A673 (cell line): ENCODE data around the gene MTCH1. TPM values are rescaled to one million over a fixed set of nuclear protein-coding genes. Genes with fewer than 3 reads are reported as not detected.

Source experiments
- BruUV-seq: library from RNA; stranded (reverse); fragments of 400-500 nt; replicated peaks from 2 replicates; lab custom pipeline; 2021; lab: Mats Ljungman, UMichigan
- CTCF ChIA-PET: fragments of 300-600 bp; sonication (Branson Sonifier 250); formaldehyde crosslinking; loops from one replicate; lab custom pipeline; 2022; ENCODE audit warnings: antibody characterized with exemption; lab: Charles Lee
- POLR2A ChIA-PET: fragments of 300-600 bp; sonication (Branson Sonifier 250); formaldehyde crosslinking; loops from one replicate; lab custom pipeline; 2022; ENCODE audit warnings: antibody characterized with exemption; ENCODE audit not compliant: low non-redundant PET; lab: Charles Lee
- DNase-seq: peaks from one replicate; pipeline ENCODE4 v3.0.0-alpha.2; 2015; ENCODE audit warnings: low spot score
- H3K27ac ChIP-seq: fragments of 200-600 bp; sonication (generic); 2 replicates; pipeline ENCODE4 v1.5.1; 2016; ENCODE audit warnings: mixed run types, low read depth, mild to moderate bottlenecking, mixed read lengths, antibody characterized with exemption, low read length; ENCODE audit not compliant: poor library complexity, severe bottlenecking
- H3K27me3 ChIP-seq: fragments of 200-600 bp; sonication (generic); replicated peaks from 2 replicates; pipeline ENCODE4 v1.6.1; 2017; ENCODE audit warnings: mixed run types, low read depth, mild to moderate bottlenecking, mixed read lengths, antibody characterized with exemption, low read length; ENCODE audit not compliant: insufficient read depth, poor library complexity
- H3K36me3 ChIP-seq: fragments of 200-600 bp; sonication (generic); 2 replicates; pipeline ENCODE4 v1.6.1; 2016; ENCODE audit warnings: mixed run types, mild to moderate bottlenecking, mixed read lengths, antibody characterized with exemption, low read length; ENCODE audit not compliant: insufficient read depth, poor library complexity, severe bottlenecking
- H3K4me1 ChIP-seq: fragments of 200-600 bp; sonication (generic); 2 replicates; pipeline ENCODE4 v1.6.1; 2017; ENCODE audit warnings: mixed run types, mild to moderate bottlenecking, mixed read lengths, antibody characterized with exemption, low read length; ENCODE audit not compliant: insufficient read depth, poor library complexity, severe bottlenecking
- H3K4me3 ChIP-seq: fragments of 200-600 bp; sonication (generic); 2 replicates; pipeline ENCODE4 v1.5.1; 2016; ENCODE audit warnings: low read depth, mixed run types, mild to moderate bottlenecking, mixed read lengths, low read length; ENCODE audit not compliant: poor library complexity, severe bottlenecking
- H3K9me3 ChIP-seq: fragments of 200-600 bp; sonication (generic); 2 replicates; pipeline ENCODE4 v1.6.1; 2016; ENCODE audit warnings: mixed run types, low read depth, mild to moderate bottlenecking, mixed read lengths, antibody characterized with exemption, low read length; ENCODE audit not compliant: poor library complexity, severe bottlenecking
- EZH2 ChIP-seq: fragments of 200-600 bp; sonication (generic); IDR thresholded peaks from 2 replicates; pipeline ENCODE4 v1.6.1; 2017; ENCODE audit warnings: borderline replicate concordance, low read depth, mild to moderate bottlenecking, mixed read lengths, antibody characterized with exemption, low read length; ENCODE audit not compliant: poor library complexity, severe bottlenecking
- intact Hi-C: fragments of 100-400 bp; cut with micrococcal nuclease; formaldehyde crosslinking; loops from one replicate; pipeline ENCODE4 v1.10.0; 2022; ENCODE audit not compliant: unreplicated experiment
- total RNA-seq: library from RNA; stranded (reverse); gene quantifications from 2 replicates; pipeline ENCODE4 v1.2.3, GENCODE V29; 2021
- TF ChIP-seq, protein P1 (sequence below): fragments of 300-800, 200-600 bp; sonication (generic); conservative IDR thresholded peaks from 2 replicates; pipeline ENCODE4 v1.5.1; 2017; ENCODE audit warnings: low read depth, mild to moderate bottlenecking, antibody characterized with exemption, low read length, moderate library complexity, mixed read lengths

MTCH1 gene
- total RNA-seq, 1 experiment from 2014 or later, result 242 TPM

GRCh38 chr6:36967301-36967700, 18.7 kb downstream of the MTCH1 start:
- no peak for DNase-seq
- Histone ChIP-seq H3K36me3 (peaks cover 54% of the 10 kb centered on the region), H3K27ac (no peak overlapping the region), H3K27me3 (no peaks in the 10 kb centered on the region), H3K4me1 (no peaks in the 10 kb centered on the region), H3K4me3 (no peak overlapping the region), H3K9me3 (no peaks in the 10 kb centered on the region)
- intact Hi-C loops, result no loop called here
- TF ChIP-seq, protein P1, sequence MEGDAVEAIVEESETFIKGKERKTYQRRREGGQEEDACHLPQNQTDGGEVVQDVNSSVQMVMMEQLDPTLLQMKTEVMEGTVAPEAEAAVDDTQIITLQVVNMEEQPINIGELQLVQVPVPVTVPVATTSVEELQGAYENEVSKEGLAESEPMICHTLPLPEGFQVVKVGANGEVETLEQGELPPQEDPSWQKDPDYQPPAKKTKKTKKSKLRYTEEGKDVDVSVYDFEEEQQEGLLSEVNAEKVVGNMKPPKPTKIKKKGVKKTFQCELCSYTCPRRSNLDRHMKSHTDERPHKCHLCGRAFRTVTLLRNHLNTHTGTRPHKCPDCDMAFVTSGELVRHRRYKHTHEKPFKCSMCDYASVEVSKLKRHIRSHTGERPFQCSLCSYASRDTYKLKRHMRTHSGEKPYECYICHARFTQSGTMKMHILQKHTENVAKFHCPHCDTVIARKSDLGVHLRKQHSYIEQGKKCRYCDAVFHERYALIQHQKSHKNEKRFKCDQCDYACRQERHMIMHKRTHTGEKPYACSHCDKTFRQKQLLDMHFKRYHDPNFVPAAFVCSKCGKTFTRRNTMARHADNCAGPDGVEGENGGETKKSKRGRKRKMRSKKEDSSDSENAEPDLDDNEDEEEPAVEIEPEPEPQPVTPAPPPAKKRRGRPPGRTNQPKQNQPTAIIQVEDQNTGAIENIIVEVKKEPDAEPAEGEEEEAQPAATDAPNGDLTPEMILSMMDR, result no peak
- no peak for TF ChIP-seq EZH2
- CTCF ChIA-PET, result no interaction called here
- no TSS peak for BruUV-seq
- POLR2A ChIA-PET, result no interaction called here

GRCh38 chr6:36964908-36965307, 21.1 kb downstream of the MTCH1 start:
- Histone ChIP-seq H3K9me3 (no peaks in the 10 kb centered on the region), H3K36me3 (peaks cover 30% of the 10 kb centered on the region), H3K4me1 (no peaks in the 10 kb centered on the region), H3K4me3 (no peak overlapping the region), H3K27me3 (no peaks in the 10 kb centered on the region), H3K27ac (no peak overlapping the region)
- ChIA-PET CTCF (no interaction called here), POLR2A (no interaction called here)
- TF ChIP-seq, protein P1, result no peak
- no peak for TF ChIP-seq EZH2
- DNase-seq, result no peak
- intact Hi-C loops, result no loop called here
- BruUV-seq, result no TSS peak

DNA sequence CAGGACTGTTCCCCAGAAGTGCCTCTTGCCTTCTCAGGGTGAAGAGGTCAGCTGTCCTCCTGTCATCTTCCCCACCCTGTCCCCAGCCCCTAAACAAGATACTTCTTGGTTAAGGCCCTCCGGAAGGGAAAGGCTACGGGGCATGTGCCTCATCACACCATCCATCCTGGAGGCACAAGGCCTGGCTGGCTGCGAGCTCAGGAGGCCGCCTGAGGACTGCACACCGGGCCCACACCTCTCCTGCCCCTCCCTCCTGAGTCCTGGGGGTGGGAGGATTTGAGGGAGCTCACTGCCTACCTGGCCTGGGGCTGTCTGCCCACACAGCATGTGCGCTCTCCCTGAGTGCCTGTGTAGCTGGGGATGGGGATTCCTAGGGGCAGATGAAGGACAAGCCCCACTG, 21.6 kb downstream of the MTCH1 start:
- intact Hi-C loops, result no loop called here
- no peaks in the 10 kb centered on the region for H3K27me3 ChIP-seq
- H3K4me3 ChIP-seq, result no peak overlapping the region
- peaks cover 24% of the 10 kb centered on the region for H3K36me3 ChIP-seq
- no peak for TF ChIP-seq EZH2
- TF ChIP-seq, protein P1, result no peak
- H3K27ac ChIP-seq, result no peak overlapping the region
- CTCF ChIA-PET, result no interaction called here
- no peak for DNase-seq
- no TSS peak for BruUV-seq
- no peaks in the 10 kb centered on the region for H3K9me3 ChIP-seq
- no peaks in the 10 kb centered on the region for H3K4me1 ChIP-seq
- POLR2A ChIA-PET, result no interaction called here
